ENCODE data around the gene FLVCR2. TPM values are rescaled to one million over a fixed set of nuclear protein-coding genes. Genes with fewer than 3 reads are reported as not detected.

The FLVCR2 gene
- total and polyA plus RNA-seq, 2 experiments from 2014 or later, result 1.4 to 3.1 TPM

GRCh38 chr14:75658957-75659356 is 80.5 kb downstream of the FLVCR2 start:
- no peak overlapping the region for H3K4me3 ChIP-seq
- no peak overlapping the region for H3K4me2 ChIP-seq
- no peak overlapping the region for H3K4me3 Mint-ChIP-seq

More at GRCh38 chr14:75658957-75659356, 80.5 kb downstream of the FLVCR2 start:
- Histone ChIP-seq H3K4me1 (ENCODE audit: insufficient read depth) (peaks cover 16% of the 10 kb centered on the region; the same call in 1 of the 2 replicates), H4K20me1 (replicated peaks; ENCODE audit: insufficient read depth) (peaks cover 10% of the 10 kb centered on the region), H3K9me2 (ENCODE audit: insufficient read depth) (no peaks in the 10 kb centered on the region), H3K36me3 (ENCODE audit: insufficient read depth) (0 out of 2 replicates have a peak, but pooled peaks cover 4% of the 10 kb centered on the region), H2AFZ (no peak overlapping the region), H3K79me2 (replicated peaks; ENCODE audit: insufficient read depth) (peaks cover 54% of the 10 kb centered on the region), H3F3A (replicated peaks; ENCODE audit: low read depth) (peaks cover 5% of the 10 kb centered on the region), H3K27ac (ENCODE audit: low read depth) (no peak overlapping the region), H3K27me3 (ENCODE audit: insufficient read depth) (no peaks in the 10 kb centered on the region)
- DNase-seq (ENCODE audit: low spot score) (no peak), ATAC-seq (no peak)
- Mint-ChIP-seq H3K27me3 (ENCODE audit: insufficient read depth, low read depth, poor library complexity) (peaks cover 13% of the 10 kb centered on the region), H3K27ac (no peak overlapping the region), H3K9me3 (no peaks in the 10 kb centered on the region), H3K4me1 (peaks cover 19% of the 10 kb centered on the region; the same call in 2 of the 3 replicates), H3K36me3 (ENCODE audit: low read depth) (peaks cover 25% of the 10 kb centered on the region)
- TF ChIP-seq ZNF331 (CRISPR knock-in tag; IDR thresholded peaks at IDR 0.05; ENCODE audit: low read depth), result no peak
- TF ChIP-seq REST (IDR thresholded peaks at IDR 0.05; ENCODE audit: unreplicated experiment), result no peak
- TF ChIP-seq CTCF (conservative IDR thresholded peaks at IDR 0.05; ENCODE audit: low read depth in 2 of 2), result no peak
- TF ChIP-seq EZH2phosphoT487 (IDR thresholded peaks at IDR 0.05; ENCODE audit: unreplicated experiment), result no peak
- no peak for TF ChIP-seq POLR2AphosphoS5 (IDR thresholded peaks at IDR 0.05; ENCODE audit: low read depth)
- TF ChIP-seq JUNB (IDR thresholded peaks at IDR 0.05; ENCODE audit: unreplicated experiment), result no peak
- no peak for TF ChIP-seq ZNF114 (CRISPR knock-in tag; IDR thresholded peaks at IDR 0.05)
- TF ChIP-seq CREB1 (CRISPR knock-in tag; IDR thresholded peaks at IDR 0.05; ENCODE audit: low read depth), result no peak
- TF ChIP-seq STAT1 (IDR thresholded peaks at IDR 0.05; ENCODE audit: unreplicated experiment), result no peak
- TF ChIP-seq ZNF462 (CRISPR knock-in tag; IDR thresholded peaks at IDR 0.05), result no peak
- no peak for TF ChIP-seq ETS1 (IDR thresholded peaks at IDR 0.05)
- TF ChIP-seq EZH2 (IDR thresholded peaks at IDR 0.05; ENCODE audit: low read depth, unreplicated experiment), result no peak
- TF ChIP-seq NANOG (IDR thresholded peaks at IDR 0.05; ENCODE audit: borderline replicate concordance), result no peak
